ENCODE results near the gene AJAP1. TPM values are rescaled to one million over a fixed set of nuclear protein-coding genes. Genes with fewer than 3 reads are reported as not detected.

Gene AJAP1
- total RNA-seq, 4 donors from 2014 or later: 0.12 to 0.81 (median 0.32) TPM

- no peaks in the 10 kb centered on the region for H3K4me1 ChIP-seq
- TF ChIP-seq EP300 (IDR thresholded peaks at IDR 0.05): no peak
- no peak for TF ChIP-seq CTCF (IDR thresholded peaks at IDR 0.05)
- ATAC-seq: no peak
- no peaks in the 10 kb centered on the region for H3K36me3 ChIP-seq
- H3K4me3 ChIP-seq: no peak overlapping the region
- peaks cover 55% of the 10 kb centered on the region for H3K27me3 ChIP-seq
- 47 to 65% methylated on average over 9 to 10 of the region's 13 CpGs for WGBS, 2 donors (ENCODE audit: low coverage in 1 of 2)
- H3K27ac ChIP-seq: no peak overlapping the region
- H3K9me3 ChIP-seq: peaks cover 0 to 4% (median 0%) of the 10 kb centered on the region in 3 donors
These were observed 14.6 kb downstream of the AJAP1 start for GRCh38 chr1:4668743-4669700.

GRCh38 chr1:4670265-4670664 is 15.9 kb downstream of the AJAP1 start:
- no peak for TF ChIP-seq POLR2A (IDR thresholded peaks at IDR 0.05)
- TF ChIP-seq POLR2AphosphoS5 (IDR thresholded peaks at IDR 0.05): no peak
- TF ChIP-seq EP300 (IDR thresholded peaks at IDR 0.05): no peak
- TF ChIP-seq CTCF (IDR thresholded peaks at IDR 0.05): no peak
- WGBS, 2 donors (ENCODE audit: low coverage in 1 of 2): 61 to 67% methylated on average over 2 to 3 of the region's 4 CpGs

GRCh38 chr1:4671828-4672227 is 17.4 kb downstream of the AJAP1 start:
- 82 to 90% methylated on average over 7 of the region's 13 CpGs for WGBS, 2 donors (ENCODE audit: low coverage in 1 of 2)
- TF ChIP-seq POLR2AphosphoS5 (IDR thresholded peaks at IDR 0.05): no peak
- TF ChIP-seq POLR2A (IDR thresholded peaks at IDR 0.05): no peak
- TF ChIP-seq CTCF (IDR thresholded peaks at IDR 0.05): no peak
- TF ChIP-seq EP300 (IDR thresholded peaks at IDR 0.05): no peak
- no peak overlapping the region for H3K27ac ChIP-seq

More at GRCh38 chr1:4670265-4670664, 15.9 kb downstream of the AJAP1 start:
- ATAC-seq: no peak
- Histone ChIP-seq H3K9me3 (peaks cover 0 to 4% (median 0%) of the 10 kb centered on the region in 3 donors), H3K27me3 (peaks cover 54% of the 10 kb centered on the region), H3K27ac (no peak overlapping the region), H3K4me3 (no peak overlapping the region), H3K36me3 (no peaks in the 10 kb centered on the region), H3K4me1 (no peaks in the 10 kb centered on the region)

GRCh38 chr1:4673494-4673893 is 19.1 kb downstream of the AJAP1 start:
- no peak for TF ChIP-seq POLR2A (IDR thresholded peaks at IDR 0.05)
- TF ChIP-seq EP300 (IDR thresholded peaks at IDR 0.05): no peak
- no peak for TF ChIP-seq POLR2AphosphoS5 (IDR thresholded peaks at IDR 0.05)
- no peak for TF ChIP-seq CTCF (IDR thresholded peaks at IDR 0.05)
- ATAC-seq: no peak
- WGBS, 2 donors (ENCODE audit: low coverage in 1 of 2): 68% methylated on average over 4 of the region's 9 CpGs; no CpG with 5 or more reads in 1 of the 2 donors
- no peaks in the 10 kb centered on the region for H3K4me1 ChIP-seq
- no peaks in the 10 kb centered on the region for H3K36me3 ChIP-seq
- no peak overlapping the region for H3K4me3 ChIP-seq
- no peak overlapping the region for H3K27ac ChIP-seq
- H3K27me3 ChIP-seq: peaks cover 58% of the 10 kb centered on the region
- peaks cover 0 to 13% (median 0%) of the 10 kb centered on the region in 3 donors for H3K9me3 ChIP-seq

More at GRCh38 chr1:4671828-4672227, 17.4 kb downstream of the AJAP1 start:
- Histone ChIP-seq H3K9me3 (peaks cover 0 to 4% (median 0%) of the 10 kb centered on the region in 3 donors), H3K4me1 (no peaks in the 10 kb centered on the region), H3K4me3 (no peak overlapping the region), H3K27me3 (peaks cover 48% of the 10 kb centered on the region), H3K36me3 (no peaks in the 10 kb centered on the region)
- no peak for ATAC-seq
